HG03064 (cell line): ENCODE measurements around the gene KIF26B.
"Not testable (repeated sequence)": the region's sequence is repeated elsewhere in the genome, so short reads cannot be mapped to it uniquely, and the experiment has no call there.

ENCODE experiments used
- ATAC-seq: cut with Tn5 transposase; IDR thresholded peaks from one replicate; pipeline ENCODE4 v1.9.1; 2021; ENCODE audit warnings: low read depth; ENCODE audit not compliant: unreplicated experiment

Gene KIF26B

DNA sequence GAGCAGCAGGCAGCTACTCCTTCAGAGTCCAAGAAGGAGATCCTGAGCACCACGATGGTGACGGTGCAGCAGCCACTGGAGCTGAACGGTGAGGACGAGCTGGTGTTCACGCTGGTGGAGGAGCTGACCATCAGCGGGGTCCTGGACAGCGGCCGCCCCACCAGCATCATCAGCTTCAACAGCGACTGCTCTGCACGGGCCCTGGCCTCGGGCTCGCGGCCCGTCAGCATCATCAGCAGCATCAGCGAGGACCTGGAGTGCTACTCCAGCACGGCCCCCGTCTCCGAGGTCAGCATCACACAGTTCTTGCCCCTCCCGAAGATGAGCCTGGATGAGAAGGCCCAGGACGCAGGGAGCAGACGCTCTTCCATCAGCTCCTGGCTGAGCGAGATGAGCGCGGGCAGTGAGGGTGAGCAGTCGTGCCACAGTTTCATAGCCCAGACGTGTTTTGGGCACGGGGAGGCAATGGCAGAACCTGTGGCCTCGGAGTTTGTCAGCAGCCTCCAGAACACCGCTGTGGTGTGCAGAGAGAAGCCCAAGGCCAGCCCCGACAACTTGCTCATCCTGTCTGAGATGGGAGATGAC is 531.8 kb downstream of the KIF26B start:
- no peak for ATAC-seq

DNA sequence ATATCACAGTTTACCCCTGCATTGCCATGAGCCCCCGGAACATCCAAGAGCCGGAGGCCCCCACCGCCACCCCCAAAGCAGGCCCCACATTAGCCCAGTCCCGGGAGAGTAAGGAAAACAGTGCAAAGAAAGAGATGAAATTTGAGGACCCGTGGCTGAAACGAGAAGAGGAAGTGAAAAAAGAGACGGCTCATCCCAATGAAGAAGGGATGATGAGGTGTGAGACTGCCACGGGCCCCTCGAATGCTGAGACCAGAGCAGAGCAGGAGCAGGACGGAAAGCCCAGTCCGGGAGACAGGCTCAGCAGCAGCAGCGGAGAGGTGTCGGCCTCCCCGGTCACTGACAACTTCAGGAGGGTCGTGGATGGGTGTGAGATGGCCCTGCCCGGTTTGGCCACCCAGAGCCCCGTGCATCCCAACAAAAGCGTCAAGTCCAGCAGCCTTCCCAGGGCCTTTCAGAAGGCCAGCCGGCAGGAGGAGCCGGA is 532.4 kb downstream of the KIF26B start:
- ATAC-seq, result no peak

DNA sequence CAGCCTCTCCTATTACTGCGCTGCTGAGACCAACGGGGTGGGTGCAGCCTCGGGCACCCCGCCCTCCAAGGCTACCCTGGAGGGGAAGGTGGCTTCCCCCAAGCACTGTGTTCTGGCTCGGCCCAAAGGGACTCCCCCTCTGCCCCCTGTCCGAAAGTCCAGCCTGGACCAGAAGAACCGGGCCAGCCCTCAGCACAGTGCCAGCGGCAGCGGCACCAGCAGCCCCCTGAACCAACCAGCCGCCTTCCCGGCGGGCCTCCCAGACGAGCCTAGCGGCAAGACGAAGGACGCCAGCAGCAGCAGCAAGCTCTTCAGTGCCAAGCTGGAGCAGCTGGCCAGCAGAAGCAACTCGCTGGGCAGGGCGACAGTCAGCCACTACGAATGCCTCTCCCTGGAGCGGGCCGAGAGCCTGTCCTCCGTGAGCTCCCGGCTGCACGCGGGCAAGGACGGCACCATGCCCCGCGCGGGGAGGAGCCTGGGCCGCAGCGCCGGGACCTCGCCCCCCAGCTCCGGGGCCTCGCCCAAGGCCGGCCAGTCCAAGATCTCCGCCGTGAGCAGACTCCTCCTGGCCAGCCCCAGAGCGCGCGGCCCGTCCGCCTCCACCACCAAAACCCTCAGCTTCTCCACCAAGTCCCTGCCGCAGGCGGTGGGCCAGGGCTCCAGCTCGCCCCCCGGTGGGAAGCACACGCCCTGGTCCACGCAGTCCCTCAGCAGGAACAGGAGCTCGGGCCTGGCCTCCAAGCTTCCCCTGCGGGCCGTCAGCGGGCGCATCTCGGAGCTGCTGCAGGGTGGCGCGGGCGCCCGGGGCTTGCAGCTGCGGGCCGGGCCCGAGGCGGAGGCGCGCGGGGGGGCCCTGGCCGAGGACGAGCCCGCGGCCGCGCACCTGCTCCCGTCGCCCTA is 533.1 kb downstream of the KIF26B start:
- no peak for ATAC-seq

DNA sequence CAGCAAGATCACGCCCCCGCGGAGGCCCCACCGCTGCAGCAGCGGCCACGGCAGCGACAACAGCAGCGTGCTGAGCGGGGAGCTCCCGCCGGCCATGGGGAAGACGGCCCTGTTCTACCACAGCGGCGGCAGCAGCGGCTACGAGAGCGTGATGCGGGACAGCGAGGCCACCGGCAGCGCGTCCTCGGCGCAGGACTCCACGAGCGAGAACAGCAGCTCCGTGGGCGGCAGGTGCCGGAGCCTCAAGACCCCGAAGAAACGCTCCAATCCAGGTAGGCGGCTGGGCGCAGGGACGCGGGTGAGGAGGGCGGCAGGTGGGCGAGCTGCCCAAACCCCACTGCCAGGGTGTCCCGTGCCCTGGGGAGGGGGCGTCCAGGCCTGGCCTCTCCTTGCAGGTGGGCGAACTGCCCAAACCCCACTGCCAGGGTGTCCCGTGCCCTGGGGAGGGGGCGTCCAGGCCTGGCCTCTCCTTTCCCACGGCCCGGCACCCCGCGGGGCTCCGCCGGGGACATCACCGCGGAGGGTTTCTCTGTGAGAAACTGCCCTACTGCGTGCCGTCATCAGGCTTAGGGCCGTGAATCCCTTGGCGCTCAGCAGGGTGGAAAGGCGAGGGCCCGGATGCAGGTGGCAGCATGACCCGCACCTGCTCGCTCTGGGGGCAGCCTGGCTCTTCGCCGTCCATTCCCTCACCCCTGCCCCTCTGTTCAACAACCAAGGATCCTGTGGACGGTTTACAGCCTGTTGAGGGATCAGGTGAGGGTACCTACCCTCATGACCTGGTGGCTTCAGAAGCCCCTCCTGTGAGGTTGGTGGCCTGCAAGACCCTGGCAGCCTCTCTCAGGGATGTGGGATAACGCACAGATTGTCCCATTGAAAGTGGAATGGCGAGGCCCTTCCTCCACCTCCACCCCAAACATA is 534.0 kb downstream of the KIF26B start:
- ATAC-seq, result no peak

DNA sequence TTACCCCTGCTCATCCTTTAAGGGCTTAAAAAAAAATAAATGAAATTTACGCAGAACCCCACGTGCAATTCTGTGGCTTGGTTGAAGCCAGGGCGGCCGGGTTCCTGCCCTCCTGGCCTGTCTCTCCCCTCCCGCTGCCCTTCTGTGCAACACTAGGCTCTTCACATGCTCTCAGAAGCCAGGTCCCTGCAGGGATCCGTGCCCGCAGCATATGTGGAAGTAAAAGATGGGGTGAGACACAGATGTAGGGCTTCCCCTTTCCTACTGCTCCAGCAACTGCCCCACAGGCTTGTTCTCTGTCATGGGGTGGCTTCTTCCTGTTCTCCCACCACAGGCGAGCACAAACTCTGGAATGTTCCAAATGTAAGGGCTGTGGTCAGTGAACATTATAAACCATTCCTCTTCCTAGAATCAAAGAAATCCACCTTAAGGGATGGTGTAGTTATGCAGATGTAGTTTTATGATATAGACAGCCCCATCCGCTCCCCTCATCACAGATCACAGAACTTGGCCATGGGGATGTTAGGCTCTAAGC is 535.4 kb downstream of the KIF26B start:
- no peak for ATAC-seq

DNA sequence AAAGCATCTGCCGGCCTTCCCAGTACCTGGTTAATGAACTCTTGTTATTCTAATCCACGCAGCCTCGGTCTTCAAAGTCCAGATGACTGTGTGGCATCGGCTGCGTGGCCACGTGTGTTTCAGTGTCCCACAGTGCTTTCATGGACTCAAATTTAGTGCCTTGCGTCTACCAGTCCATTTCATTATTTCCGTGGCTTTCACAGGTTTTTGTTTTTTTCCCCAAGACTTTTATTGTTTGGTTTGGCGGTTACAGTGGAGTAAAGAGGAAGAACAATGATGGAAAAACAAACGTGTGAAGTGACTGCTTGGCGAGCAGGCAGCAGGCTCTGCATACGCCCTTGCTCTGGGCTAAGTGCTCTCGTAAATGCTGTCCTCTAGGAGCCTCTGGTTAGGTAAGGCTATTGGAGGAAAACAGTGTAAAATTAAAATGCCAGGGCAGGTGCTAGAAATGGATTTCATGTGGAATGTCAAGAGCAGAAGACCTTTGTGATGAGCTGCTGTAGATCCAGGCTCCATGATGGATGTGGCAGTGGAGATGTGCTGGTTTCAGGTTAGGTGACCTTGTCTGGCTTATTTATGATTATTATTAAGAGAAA is 536.3 kb downstream of the KIF26B start:
- no peak for ATAC-seq

DNA sequence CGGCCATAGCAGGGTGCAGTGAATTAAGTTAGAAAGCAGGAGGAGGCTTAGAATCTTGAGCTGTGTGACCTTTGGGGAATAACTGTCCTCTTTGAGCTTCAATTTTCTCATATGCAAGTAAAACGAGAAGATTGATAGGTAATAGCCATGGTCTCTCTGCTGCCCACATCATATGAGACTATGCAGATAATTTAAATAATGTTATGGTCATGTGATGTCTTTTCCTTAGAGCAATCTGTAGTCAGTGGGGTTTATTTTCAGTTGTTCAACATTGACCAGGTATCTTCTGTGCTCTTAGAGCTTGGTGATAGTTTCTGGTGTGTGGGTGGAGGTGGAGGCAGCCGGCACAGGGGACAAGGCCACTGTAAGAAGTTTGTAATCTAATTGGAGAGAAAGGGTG is 537.1 kb downstream of the KIF26B start:
- ATAC-seq, result no peak

DNA sequence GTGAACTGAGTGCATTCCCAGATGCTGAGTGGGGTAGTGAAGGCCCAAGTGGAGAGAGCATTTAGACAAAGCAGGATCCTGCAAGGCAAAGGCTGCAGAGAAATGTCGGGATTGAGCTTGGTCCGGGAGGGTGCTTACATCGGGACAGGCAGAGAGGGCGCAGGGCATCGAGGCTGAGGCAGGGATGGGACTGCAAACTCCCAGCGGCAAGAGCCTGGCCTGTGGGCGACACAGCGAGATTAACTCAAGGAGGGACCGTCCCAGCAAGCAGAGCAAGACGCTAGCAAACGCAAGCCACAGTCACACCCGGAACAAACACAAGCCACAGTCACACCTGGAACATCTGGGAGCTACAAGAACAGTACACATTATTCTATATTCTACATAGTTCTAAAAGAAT is 537.5 kb downstream of the KIF26B start:
- ATAC-seq, result no peak

DNA sequence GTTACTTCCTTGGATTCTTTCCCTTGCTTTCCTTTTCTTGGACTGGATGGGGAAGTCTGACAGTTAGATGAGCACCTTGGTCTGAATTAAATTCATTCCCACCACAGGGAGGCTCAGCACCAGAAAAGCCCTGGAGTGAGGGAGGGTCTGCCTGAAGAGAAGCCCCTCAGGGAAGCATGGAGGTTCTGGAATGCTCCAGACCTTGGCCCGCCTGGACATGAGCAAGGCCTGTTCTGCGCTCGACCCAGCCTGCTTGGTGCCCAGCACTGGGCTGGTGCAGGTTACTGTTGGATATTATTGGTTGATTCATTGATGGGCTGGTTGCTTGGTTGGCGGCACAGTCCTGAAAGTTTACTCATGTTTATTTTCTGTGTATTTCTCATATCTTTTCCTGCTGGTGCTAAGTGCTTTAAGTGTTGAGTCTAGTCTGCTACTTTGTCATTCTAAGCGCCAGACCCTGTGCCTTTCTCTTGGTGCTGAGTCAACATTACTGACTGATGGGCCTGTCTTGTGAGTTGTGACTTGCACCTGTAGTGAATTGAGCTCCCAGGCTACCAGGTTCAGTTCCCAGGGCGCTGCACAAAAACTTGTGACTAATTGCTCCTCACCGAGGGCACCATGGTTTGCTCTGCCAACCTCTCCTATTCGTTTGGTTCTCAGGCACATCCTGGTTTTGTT is 538.5 kb downstream of the KIF26B start:
- ATAC-seq, result no peak

DNA sequence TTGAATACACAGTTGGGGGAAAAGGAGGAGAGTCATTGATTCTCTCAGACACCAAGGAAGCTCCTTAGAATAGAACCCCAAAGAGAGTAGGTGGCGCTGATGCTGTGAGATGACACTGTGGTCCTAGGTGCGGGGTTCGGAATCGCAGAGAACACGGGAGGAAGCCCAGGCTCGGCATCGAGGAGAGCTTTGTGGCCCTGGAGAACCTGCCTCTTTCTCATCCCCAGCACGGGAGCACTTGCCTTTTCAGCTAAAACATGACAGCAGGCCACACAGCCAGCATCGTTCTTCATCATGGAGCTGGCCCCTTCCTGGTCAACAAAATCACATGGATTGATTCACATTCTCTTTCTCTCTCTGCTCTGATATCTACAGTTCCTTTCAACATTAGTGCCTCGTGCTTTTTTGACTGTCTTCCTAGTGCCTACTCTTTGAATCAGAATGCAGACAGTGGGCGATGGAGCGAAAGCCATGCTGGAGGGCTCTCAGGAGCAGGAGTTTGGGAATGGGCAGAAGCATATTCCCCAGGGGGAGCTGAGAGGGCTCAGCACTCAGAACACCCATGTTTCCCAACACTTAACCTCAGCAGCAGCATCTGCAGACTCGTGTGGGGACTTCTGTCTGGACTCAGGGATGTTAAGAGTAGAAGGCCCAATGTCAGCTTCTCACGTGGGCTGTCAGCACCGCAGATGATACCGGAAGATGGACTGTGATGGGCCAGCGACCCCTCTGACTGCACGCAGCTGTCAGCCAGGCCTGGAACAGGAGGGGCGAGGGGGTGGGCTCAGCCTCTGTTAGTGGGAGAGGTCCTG is 539.4 kb downstream of the KIF26B start:
- ATAC-seq, result no peak

DNA sequence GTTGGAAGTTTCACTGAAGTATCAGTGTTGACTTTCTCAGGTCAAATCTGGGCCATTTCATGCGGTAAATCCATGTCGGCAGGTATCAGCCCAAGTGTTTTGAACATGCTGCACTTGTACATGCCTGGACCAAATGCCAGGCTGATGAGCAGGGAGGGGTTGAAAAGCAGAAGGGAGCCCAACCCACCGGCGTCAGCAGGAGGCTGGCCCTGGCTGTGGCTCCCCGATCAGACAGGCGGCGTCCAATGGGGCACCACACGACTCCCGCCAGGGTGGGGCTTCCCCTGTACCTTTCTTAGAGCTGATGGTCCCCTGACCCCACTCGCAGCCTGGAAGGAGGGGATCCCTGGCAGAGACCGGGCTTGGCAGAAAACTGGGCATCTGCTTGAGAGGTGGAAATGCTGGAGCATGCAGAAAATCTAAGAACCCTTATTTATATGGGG is 540.0 kb downstream of the KIF26B start:
- no peak for ATAC-seq

DNA sequence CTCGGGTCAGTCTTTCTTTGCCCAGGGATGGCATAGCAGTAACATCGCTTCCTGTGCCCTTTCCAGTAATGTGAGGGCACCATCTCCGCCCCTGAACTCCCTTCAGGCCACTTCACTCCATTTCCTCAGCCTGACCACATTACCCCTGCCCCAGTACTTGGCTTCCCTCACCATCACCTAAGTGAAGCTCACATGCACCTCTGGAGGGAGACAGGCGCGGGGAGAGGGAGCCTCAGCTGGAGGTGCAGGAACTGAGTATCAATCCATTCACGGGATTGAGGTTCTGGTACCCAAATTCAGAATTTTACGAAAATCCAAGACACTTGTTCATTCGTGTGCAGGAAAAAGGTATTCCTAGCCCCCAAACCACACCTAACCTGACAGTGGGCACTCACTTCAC is 540.4 kb downstream of the KIF26B start:
- no peak for ATAC-seq

DNA sequence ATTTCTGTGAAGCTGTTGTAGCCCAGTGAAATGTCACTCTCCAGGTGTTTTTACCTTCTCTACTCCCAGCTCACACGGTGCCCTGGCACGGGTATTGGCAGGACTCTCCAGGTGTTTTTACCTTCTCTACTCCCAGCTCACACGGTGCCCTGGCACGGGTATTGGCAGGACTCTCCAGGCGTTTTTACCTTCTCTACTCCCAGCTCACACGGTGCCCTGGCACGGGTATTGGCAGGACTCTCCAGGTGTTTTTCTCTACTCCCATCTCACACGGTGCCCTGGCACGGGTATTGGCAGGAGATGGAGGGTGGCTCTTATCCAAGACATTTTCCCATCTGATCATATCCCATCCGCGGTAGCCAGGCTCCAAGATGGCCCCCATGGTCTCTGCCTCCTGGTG is 540.9 kb downstream of the KIF26B start:
- ATAC-seq, result not testable (repeated sequence)

DNA sequence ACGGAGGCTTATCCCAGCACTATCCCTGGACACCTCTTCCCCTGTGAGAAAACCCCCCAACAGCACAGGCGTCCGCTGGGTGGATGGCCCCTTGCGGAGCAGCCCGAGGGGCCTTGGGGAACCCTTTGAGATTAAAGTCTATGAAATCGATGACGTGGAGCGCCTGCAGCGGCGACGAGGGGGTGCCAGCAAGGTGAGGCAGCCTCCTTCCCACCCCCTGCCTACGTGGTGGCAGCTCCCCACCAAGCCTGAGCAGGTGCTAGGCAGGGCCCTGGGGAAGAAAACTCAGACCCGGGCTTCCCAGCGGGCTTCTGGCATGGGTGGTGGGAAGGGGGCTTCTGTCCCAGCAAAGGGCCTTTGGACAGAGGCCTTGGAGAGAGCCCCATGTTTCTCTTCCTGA is 543.3 kb downstream of the KIF26B start:
- ATAC-seq, result no peak

DNA sequence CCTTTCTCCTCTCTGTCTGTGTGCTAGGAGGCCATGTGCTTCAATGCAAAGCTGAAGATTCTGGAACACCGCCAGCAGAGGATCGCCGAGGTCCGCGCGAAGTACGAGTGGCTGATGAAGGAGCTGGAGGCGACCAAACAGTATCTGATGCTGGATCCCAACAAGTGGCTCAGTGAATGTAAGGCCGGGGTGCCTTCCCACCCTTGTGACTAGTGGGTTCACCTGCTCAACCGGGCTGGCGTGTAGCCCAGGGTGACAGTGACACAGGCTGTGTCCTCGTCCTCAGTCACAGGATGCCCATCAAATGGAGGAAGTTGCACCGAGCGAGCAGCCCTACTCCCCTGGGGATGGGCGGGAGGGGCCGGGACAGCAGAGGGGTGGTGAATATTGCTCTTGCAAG is 544.1 kb downstream of the KIF26B start:
- ATAC-seq, result no peak

DNA sequence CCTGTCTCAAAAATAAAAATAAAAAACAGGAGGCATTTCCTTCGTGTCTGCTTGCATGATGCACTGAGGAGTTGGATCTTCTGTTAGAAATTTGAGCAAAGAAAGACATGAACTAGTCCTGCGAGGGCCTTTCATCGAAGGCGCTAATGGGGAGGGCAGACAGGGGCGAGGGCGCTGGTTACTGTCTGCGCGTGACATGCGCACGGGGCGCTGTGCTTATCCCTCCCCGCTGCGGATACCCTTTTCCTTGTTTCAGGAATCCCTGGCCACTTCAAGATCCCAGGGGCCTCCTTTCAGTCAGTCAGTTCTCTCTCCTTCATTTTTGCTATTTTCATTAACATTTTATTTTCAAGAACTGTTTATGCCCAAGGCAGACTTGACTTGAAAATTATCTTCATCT is 545.8 kb downstream of the KIF26B start:
- no peak for ATAC-seq

DNA sequence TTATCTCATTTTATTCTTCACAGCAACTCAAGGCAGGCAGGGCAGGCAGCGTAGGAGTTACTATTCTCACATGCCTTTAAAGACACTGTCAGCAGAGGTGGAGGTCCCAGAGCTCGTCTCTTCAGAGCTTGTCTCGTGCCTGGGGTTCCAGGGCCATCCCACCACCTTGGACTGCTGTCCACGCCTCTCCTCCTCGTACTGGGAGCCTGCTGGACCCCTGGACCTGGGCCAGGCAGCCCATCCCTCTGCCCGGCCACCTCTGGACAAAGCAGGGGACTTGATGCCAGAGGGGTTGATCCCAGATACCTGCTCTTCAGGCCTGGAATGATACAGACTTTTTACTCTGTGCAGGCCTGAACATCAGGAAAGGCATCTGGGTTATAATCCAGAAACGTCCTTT is 546.8 kb downstream of the KIF26B start:
- no peak for ATAC-seq

DNA sequence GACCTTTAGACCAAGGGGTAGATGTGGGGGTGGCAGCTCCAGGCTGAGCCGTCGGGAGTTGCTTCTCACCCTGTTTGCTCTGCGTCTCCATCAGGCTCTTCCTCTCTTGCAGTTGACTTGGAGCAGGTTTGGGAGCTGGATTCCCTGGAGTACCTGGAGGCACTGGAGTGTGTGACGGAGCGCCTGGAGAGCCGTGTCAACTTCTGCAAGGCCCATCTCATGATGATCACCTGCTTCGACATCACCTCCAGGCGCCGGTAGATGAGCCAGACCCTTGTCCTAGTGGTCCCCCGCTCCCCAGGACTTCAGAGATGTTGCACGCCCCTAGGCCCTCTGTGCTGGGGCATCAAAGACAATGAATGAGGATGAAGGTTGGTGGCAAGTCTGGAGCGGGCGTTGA is 547.6 kb downstream of the KIF26B start:
- no peak for ATAC-seq

DNA sequence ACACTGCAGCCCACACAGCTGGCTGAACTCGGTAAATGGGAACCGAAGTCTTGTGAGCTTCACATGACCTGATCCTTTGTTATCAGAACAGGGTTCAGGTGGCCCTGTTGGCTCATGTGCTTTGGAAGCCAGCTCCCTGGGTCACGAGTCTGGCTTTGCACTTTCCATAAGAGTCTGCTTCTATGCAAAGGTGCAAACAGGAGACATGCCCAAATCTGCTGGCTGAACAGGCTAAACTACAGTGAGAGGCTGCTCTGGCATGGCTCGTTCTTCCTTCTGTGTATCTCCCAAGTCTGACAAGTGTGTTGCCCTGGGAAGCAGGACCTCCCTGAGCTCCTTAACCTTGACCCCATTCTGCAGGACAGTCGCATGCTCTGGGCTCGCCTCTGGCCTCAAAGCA is 549.6 kb downstream of the KIF26B start:
- ATAC-seq, result no peak
